ENCODE data around the gene SPOCK2. TPM values are rescaled to one million over a fixed set of nuclear protein-coding genes. Genes with fewer than 3 reads are reported as not detected.
A peak's percentile ranks its signal among the peaks of the same experiment; 100 is the strongest.

The SPOCK2 gene
- total RNA-seq, 1 donor from 2014 or later: 8.6 TPM

GRCh38 chr10:72107325-72108003, 19.1 kb upstream of the SPOCK2 start:
- Histone ChIP-seq H3K36me3 (peaks cover 5% of the 10 kb centered on the region), H3K4me1 (peaks cover 62% of the 10 kb centered on the region), H3K27me3 (ENCODE audit: low read depth) (no peaks in the 10 kb centered on the region), H3K4me3 (no peak overlapping the region), H3K27ac (replicated peaks) (peak overlapping the region; percentile 78), H3K9me3 (replicated peaks) (no peaks in the 10 kb centered on the region)
- no peak for TF ChIP-seq CTCF (IDR thresholded peaks at IDR 0.05; ENCODE audit: borderline replicate concordance)
- DNase-seq: no peak
- intact Hi-C loops (cut with micrococcal nuclease): no loop called here

GRCh38 chr10:72106896-72107295, 18.5 kb upstream of the SPOCK2 start:
- Histone ChIP-seq H3K36me3 (peaks cover 10% of the 10 kb centered on the region), H3K27ac (replicated peaks) (peak overlapping the region; percentile 78)
- DNase-seq: no peak

GRCh38 chr10:72106154-72106849, 18.0 kb upstream of the SPOCK2 start:
- intact Hi-C loops (cut with micrococcal nuclease): no loop called here
- no peak for TF ChIP-seq CTCF (IDR thresholded peaks at IDR 0.05; ENCODE audit: borderline replicate concordance)
- DNase-seq: no peak
- H3K9me3 ChIP-seq (replicated peaks): no peaks in the 10 kb centered on the region
- no peaks in the 10 kb centered on the region for H3K27me3 ChIP-seq (ENCODE audit: low read depth)
- H3K4me3 ChIP-seq: no peak overlapping the region
- peaks cover 61% of the 10 kb centered on the region for H3K4me1 ChIP-seq
- peak overlapping the region; percentile 78 for H3K27ac ChIP-seq (replicated peaks)
- H3K36me3 ChIP-seq: peaks cover 16% of the 10 kb centered on the region

More at GRCh38 chr10:72106896-72107295, 18.5 kb upstream of the SPOCK2 start:
- Histone ChIP-seq H3K9me3 (replicated peaks) (no peaks in the 10 kb centered on the region), H3K4me3 (no peak overlapping the region), H3K4me1 (peaks cover 62% of the 10 kb centered on the region), H3K27me3 (ENCODE audit: low read depth) (no peaks in the 10 kb centered on the region)
- TF ChIP-seq CTCF (IDR thresholded peaks at IDR 0.05; ENCODE audit: borderline replicate concordance): no peak
- intact Hi-C loops (cut with micrococcal nuclease): no loop called here

- Histone ChIP-seq H3K4me1 (peaks cover 57% of the 10 kb centered on the region), H3K4me3 (no peak overlapping the region), H3K27ac (replicated peaks) (peak overlapping the region; percentile 78), H3K36me3 (peaks cover 22% of the 10 kb centered on the region), H3K27me3 (ENCODE audit: low read depth) (no peaks in the 10 kb centered on the region), H3K9me3 (replicated peaks) (no peaks in the 10 kb centered on the region)
- TF ChIP-seq CTCF (IDR thresholded peaks at IDR 0.05; ENCODE audit: borderline replicate concordance): no peak
- intact Hi-C loops (cut with micrococcal nuclease): no loop called here
- DNase-seq: no peak
Measured at GRCh38 chr10:72105710-72106109, 17.4 kb upstream of the SPOCK2 start.

- H3K27ac ChIP-seq (replicated peaks): peak overlapping the region; percentile 78
Measured at GRCh38 chr10:72105098-72105475, 16.7 kb upstream of the SPOCK2 start.

More at GRCh38 chr10:72105098-72105475, 16.7 kb upstream of the SPOCK2 start:
- no peak overlapping the region for H3K4me3 ChIP-seq
- no peak for TF ChIP-seq CTCF (IDR thresholded peaks at IDR 0.05; ENCODE audit: borderline replicate concordance)
- H3K9me3 ChIP-seq (replicated peaks): no peaks in the 10 kb centered on the region
- H3K4me1 ChIP-seq: peaks cover 53% of the 10 kb centered on the region
- no peaks in the 10 kb centered on the region for H3K27me3 ChIP-seq (ENCODE audit: low read depth)
- intact Hi-C loops (cut with micrococcal nuclease): no loop called here
- H3K36me3 ChIP-seq: peaks cover 22% of the 10 kb centered on the region
- DNase-seq: no peak
